ENCODE results near the gene NIM1K.
A peak's percentile ranks its signal among the peaks of the same experiment; 100 is the strongest.

The NIM1K gene

DNA sequence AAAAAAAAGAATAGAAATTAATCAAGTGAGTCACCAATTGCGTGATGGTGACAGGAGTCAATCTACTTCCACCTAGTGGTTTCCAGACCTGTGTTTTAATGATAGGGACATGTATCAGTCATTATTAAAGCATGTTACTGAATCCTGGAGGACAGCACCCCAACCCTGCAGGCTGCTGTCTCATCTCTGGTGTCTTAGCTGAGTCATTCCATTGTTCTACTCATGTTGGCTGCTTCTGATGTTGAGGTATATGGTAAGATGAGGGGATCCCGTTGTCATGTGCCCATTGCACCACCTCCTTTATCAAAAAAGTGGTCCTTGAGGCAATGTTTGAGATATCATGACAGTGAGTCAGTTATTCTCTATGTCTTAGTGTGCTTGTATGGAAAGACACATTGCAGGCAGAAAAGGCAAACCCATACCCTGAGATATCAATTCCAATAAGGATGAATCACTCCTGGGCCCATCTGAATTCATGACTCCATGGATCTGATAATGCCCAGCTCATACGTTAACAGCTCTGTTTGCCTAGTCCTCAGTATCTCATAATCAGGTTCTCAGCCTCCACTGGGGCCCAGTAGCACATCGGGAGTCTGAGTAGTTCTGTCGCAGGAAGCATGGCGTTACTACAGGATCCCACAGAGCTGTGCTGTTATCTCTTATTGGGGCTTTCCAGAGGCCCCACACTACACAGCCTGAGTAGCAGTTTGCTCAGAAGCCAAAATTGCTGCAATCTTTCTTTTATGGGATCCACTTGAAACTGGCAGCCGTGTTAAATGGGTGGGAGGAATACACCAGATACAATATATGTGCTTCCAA is 90.0 kb downstream of the NIM1K start:
- H3K27ac ChIP-seq: no peak overlapping the region
- TF ChIP-seq ZFX (IDR thresholded peaks at IDR 0.05; ENCODE audit: borderline replicate concordance): no peak
- TF ChIP-seq, protein P1, sequence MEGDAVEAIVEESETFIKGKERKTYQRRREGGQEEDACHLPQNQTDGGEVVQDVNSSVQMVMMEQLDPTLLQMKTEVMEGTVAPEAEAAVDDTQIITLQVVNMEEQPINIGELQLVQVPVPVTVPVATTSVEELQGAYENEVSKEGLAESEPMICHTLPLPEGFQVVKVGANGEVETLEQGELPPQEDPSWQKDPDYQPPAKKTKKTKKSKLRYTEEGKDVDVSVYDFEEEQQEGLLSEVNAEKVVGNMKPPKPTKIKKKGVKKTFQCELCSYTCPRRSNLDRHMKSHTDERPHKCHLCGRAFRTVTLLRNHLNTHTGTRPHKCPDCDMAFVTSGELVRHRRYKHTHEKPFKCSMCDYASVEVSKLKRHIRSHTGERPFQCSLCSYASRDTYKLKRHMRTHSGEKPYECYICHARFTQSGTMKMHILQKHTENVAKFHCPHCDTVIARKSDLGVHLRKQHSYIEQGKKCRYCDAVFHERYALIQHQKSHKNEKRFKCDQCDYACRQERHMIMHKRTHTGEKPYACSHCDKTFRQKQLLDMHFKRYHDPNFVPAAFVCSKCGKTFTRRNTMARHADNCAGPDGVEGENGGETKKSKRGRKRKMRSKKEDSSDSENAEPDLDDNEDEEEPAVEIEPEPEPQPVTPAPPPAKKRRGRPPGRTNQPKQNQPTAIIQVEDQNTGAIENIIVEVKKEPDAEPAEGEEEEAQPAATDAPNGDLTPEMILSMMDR (IDR thresholded peaks at IDR 0.05): no peak

DNA sequence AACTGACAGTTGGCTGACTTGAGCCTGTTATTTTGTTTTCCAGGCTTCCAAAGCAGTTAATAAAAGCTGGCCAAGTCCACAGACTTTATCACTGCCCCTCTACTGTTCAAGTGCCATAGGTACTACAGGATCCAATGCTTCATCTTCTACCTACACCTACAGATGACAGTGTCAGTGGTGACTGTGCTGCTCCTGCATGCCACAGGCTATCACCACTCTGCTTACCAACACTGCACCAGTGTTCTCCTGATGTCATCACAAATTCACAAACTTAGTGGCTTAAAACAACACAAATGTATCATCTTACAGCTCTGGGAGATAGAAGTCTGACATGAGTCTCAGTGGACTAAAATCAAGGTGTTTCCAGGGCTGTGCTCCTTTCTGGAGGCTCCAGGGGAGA is 94.6 kb downstream of the NIM1K start:
- H3K27ac ChIP-seq: peak overlapping the region; percentile 40
- TF ChIP-seq, protein P1 (IDR thresholded peaks at IDR 0.05): no peak
- no peak for TF ChIP-seq ZFX (IDR thresholded peaks at IDR 0.05; ENCODE audit: borderline replicate concordance)

DNA sequence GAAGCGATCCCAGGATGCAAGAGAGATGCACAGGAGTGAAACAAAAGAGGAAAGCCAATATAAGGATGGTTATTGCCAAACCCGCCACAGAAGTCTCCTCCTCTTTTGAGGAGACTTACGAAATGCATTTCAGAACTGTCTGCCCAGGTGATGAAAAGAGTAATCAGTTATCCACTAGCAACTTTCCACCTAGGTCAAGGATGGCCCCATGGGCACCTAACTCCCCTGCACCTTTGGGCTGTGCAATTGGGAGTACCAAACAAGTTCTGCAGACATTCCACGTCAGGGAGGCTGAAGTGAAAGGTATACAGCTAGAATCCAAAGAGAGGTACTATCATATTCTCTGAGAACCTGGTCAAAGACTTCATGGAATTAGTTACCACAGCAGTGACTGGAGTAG is 95.5 kb downstream of the NIM1K start:
- TF ChIP-seq, protein P1 (IDR thresholded peaks at IDR 0.05): no peak
- TF ChIP-seq ZFX (IDR thresholded peaks at IDR 0.05; ENCODE audit: borderline replicate concordance): no peak
- peak overlapping the region; percentile 40 for H3K27ac ChIP-seq

DNA sequence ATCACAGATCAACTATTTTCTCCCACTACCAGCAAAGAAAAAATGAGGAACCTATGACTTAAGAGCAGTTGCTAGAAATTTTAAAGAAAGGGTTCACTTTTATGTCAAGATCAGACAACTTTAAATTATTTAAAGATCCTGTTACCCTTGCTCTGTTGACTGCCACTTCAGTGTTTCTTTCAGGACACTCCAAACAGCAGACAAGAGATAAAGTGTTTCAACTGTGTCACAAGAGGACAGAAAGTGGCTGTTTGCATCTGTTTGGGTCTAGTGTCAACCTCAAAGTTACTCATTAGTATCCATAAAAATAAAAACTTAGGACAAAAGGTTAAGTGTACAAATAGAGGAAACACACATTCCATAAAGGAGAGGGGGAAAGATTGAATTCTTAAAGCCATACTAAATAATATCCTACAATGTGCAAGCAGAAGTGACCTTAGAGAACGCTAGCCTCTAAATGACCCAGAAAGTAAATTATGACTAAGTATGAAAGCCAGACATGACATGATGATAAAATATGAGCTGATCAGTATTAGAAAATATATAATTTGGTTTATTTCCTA is 96.3 kb downstream of the NIM1K start:
- TF ChIP-seq ZFX (IDR thresholded peaks at IDR 0.05; ENCODE audit: borderline replicate concordance): no peak
- TF ChIP-seq, protein P1 (IDR thresholded peaks at IDR 0.05): no peak

DNA sequence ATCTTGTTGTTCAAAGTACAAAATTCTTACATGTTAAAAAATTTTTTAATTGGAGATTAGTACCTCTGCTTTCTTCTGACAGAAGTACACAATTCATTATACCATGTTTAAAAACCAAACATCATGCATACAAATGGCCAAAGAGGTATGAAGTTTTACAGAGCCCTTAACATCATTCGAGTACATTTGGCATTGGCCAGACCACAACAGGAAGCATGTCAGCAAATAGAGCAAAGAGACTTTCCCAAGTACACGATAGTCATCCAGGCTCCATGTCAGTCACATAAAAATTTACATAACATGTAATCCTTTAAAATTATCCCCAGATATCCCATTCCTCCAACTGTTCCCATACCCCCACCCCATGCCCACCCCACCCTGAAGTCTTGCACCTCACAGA is 98.7 kb downstream of the NIM1K start:
- H3K27ac ChIP-seq: no peak overlapping the region
- no peak for TF ChIP-seq ZFX (IDR thresholded peaks at IDR 0.05; ENCODE audit: borderline replicate concordance)
- TF ChIP-seq, protein P1 (IDR thresholded peaks at IDR 0.05): no peak

More for the DNA sequence above, 96.3 kb downstream of the NIM1K start:
- 0 out of 2 replicates have a peak overlapping the region, but pooled peaks have one; percentile 40 for H3K27ac ChIP-seq

DNA sequence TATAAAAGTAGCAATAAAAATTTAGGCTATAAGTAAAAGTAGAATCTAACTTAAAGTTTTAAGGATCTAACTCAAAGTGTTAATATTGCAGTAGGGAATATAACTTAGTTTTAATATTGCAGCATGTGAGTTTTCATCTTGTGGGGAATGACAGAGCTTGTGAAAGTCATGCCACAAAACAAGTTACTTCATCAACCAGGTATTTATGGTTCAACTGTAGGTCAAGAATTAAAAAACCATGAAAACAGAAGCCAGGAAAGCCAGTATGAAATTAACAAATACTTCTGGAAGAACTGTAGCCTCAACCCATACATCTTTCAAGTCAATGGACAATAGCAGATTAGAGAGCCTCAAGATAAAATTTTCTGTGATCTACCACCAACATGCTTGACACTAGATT is 102.2 kb downstream of the NIM1K start:
- TF ChIP-seq, protein P1 (IDR thresholded peaks at IDR 0.05): no peak
- no peak for TF ChIP-seq ZFX (IDR thresholded peaks at IDR 0.05; ENCODE audit: borderline replicate concordance)
- H3K27ac ChIP-seq: no peak overlapping the region

DNA sequence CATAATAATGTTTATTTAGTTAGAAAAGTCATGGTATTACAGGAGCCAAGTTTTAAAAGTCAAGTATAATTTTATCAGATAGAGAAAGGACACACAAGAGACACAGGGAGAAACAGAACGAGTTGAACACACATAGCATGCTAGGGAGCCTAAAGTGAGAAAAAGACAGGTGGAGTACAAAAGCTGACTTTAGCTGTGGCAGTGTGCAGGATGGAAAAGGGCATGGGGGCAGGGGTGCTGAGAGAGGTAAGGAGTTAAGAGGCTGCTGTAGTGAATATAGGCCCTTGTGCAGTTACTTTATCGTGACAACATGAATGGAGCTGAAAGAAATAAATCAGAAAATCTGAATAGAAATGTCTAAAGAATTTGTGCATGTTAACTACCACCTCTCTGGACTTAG is 103.2 kb downstream of the NIM1K start:
- H3K27ac ChIP-seq: no peak overlapping the region
- TF ChIP-seq, protein P1 (IDR thresholded peaks at IDR 0.05): no peak
- TF ChIP-seq ZFX (IDR thresholded peaks at IDR 0.05; ENCODE audit: borderline replicate concordance): no peak
